Activated CD8-positive, alpha-beta memory T cell treated with anti-CD3 and anti-CD28 coated beads, Interleukin-2, amount 50 U/mL, for 1 hour (primary cell): ENCODE data around the gene TYMS.

ENCODE experiments used
- DNase-seq: peaks from one replicate; pipeline ENCODE4 v3.0.0-alpha.2; 2020; ENCODE audit errors: extremely low read depth

Gene TYMS

GRCh38 chr18:647304-647703, 10.1 kb upstream of the TYMS start:
- no peak for DNase-seq

DNA sequence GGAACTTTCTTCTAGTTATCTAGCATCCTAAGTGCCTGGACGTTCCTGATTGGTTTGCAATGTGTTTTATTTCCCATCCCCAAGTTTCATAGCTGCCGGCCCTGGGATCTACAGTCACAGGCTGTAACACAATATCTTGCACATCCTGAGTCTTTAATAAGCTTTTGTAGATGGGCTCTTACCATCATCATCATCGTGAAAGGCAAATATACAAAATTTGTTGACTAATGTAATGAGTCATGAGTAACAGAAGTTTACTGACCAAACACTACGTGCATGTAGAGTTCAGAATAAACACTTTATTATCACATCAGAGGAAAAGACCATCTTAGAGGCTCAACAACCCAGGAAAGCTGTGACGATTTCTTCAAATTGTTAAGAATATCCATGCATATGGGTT, 8.1 kb upstream of the TYMS start:
- DNase-seq: no peak

DNA sequence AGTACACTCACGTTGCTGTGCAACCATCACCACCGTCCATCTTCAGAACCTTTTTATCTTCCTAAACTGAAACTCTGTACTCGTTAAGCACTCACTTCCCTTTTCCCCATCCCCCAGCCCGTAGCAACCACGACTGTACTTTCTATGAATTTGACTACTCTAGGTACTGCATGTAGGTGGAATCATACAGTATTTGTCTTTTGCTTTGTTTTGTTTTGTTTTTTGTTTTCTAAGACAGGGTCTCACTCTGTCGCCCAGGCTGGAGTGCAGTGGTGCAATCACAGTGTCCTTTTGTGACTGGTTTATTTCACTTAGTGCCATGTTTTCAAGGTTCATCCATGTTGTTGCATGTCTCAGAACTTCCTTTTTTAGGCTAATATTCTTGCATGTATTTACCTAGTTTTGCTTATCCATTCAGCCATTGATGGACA, 7.0 kb upstream of the TYMS start:
- DNase-seq: no peak

DNA sequence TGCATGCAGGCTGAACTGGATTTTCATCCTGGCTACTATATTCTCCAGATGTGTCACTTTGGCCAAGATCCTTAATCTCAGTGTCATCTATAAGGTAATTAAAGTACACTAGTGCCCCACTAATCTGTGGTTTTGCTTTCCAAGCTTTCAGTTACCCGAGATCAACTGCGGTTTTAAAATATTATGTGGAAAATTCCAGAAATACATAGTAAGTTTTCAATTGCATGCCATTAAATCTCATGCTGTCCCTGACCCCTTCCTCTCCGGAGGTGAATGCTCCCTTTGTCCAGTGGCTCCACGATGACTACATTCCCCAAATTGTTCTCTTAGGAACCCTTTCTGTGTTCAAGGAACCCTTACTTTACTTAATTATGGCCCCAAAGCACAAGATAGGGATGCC, 5.3 kb upstream of the TYMS start:
- DNase-seq: no peak

DNA sequence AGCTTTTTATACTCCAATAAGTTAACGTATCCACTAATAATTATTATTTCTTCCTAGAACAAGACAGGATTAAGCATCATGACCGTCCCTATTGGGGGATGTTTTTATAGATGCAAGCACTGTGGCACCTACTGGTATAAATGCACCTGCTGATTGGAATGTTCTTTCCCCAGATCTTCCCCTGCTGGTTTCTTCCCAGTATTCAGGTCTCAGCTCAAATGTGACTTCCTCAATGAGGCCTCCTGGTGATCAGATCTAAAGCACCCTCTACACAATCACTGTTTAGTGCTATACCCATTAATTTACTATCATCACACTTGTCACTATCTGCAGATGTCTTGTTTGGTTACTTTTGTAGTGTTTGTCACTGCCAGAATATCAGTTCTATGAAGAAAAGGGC, 3.9 kb upstream of the TYMS start:
- DNase-seq: no peak

DNA sequence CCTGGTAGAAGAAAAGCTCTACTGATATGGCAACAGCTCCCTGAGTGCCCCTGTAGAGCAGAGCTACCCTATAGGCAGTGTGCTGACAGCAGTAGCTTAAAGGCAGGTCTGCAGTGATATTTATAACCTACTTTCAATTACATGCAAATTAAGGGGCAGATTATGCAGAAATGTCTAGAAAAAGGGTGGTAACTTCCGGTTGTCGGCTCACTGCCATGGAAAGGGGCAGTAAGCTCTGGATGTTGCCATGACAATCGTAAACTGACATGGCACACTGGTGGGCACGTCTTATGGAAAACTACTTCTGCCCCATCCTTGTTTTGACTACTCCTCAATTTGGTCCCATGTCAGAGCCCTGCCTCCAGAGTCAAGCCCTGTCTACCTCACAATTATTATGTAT, 2.9 kb upstream of the TYMS start:
- no peak for DNase-seq

GRCh38 chr18:655445-655844, 2.0 kb upstream of the TYMS start:
- DNase-seq: no peak

DNA sequence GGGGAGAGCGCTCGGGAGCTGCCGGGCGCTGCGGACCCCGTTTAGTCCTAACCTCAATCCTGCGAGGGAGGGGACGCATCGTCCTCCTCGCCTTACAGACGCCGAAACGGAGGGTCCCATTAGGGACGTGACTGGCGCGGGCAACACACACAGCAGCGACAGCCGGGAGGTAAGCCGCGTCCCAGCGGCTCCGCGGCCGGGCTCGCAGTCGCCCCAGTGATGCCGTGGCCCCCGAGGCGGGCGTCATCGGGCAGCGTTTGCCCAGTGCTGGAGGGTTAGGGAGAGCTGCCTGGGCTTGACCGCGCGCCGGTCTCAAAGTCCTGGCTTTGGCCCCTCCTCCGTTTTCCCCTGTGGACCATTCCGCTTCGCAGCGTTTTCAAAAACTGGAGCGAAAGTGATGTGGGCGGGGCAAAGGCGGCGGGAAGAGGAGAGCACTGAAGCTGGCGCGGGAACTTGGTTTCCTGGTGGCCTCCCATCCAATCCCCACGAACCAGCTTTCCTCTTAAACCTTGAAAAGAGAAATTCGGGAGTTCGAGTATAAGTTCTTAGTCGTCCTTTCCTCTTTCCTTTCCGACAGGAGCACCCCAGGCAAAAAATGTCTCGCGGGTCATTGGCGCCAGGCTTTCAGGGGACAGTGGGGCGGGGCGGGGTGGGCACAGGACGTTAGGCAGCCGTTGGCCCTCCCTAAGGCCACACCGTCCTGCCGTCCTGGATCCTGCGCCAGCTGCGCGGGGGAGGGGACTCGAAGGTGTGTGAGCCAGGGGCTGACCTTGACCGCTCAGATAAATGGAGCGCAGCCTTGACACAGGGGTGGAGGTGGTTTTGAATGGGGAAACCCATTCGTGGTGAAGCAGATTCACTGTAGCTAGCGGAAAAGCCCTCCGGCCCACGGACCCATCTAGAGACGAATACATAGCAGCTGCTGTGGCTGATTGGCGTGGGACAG, 821 bp downstream of the TYMS start:
- no peak for DNase-seq

DNA sequence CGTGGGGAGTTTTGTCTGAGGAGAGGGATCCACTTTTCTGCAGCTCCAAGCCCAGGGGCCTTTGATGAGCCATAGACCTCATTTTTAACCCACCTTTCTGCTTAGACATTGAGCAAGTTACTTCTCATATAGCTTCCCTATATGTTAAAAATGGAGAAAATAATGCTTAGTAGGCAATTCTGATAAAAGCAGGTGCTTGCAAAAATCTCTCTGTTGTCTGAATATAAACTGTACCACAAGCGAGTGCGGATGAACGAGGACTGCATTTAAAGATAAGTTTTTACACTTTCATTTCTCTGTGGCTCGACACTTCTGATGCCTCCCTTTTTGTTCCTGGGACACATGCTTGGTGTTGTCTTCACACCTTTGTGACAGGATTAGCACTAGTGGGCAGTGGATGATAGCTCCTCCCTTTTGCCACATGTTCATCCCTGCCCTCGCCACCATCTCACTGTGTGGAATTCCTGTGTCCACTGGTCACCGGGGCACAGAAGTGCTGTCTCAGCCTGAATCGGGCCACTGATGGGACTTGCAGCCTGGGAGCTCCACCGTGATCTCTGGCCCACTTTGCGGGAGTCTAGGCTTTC, 1.6 kb downstream of the TYMS start:
- DNase-seq: no peak

DNA sequence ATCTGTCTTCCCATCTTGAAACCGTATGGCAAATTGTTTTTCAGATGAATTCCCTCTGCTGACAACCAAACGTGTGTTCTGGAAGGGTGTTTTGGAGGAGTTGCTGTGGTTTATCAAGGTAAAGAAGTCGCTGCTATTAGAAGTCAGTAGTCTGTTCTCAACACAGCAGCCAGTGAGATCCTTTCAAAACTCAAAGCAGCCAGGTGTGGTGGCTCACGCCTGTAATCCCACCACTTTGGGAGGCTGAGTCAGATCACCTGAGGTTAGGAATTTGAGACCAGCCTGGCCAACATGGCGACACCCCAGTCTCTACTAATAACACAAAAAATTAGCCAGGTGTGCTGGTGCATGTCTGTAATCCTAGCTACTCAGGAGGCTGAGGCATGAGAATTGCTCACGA, 2.1 kb downstream of the TYMS start:
- DNase-seq: no peak

DNA sequence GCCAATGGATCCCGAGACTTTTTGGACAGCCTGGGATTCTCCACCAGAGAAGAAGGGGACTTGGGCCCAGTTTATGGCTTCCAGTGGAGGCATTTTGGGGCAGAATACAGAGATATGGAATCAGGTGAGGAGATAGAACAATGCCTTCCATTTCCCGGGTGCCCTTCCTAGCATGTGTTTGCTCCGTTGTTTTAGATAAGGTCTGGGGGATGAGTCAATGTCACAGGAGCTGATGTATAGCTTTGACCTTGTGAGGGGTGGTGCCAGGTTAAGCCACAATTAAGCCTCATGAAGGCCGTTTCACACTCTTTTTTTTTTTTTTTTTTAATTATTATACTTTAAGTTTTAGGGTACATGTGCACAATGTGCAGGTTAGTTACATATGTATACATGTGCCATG, 4.7 kb downstream of the TYMS start:
- DNase-seq: no peak

GRCh38 chr18:666177-666576, 8.7 kb downstream of the TYMS start:
- DNase-seq: no peak

DNA sequence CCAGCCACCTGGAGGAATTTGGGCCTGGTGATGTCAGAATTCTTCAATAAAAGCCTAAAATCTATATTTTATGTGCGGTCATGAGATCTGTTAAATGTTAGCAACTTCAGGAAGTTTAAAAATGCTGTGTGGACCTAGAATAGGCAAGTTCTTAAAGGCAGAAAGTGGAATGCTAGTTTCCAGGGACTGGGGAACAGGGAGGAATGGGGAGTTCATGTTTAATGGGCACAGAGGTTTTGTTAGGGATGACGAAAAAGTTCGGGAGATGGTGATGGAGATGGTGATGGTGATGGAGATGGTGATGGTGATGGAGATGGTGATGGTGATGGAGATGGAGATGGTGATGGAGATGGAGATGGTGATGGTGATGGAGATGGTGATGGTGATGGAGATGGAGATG, 9.2 kb downstream of the TYMS start:
- no peak for DNase-seq

DNA sequence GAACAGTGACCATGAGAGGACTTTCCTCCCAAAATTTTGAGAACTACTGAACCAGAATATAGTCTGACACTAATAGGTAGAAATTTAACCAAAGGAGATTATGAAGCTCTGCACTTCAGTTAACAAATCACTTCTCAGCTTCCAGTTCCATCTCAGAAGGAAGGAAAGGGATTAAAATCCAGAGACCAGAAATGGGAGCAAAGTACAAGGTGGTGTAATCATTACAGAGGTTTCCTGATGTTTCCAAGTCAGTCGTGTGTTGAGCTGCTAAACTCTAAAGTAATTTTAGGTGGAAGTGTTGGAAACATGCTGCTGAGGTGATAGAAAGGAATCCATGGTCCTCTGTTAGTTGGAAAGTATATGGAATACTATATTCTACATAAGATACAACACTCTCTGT, 10.8 kb downstream of the TYMS start:
- no peak for DNase-seq

- no peak for DNase-seq
Measured at GRCh38 chr18:669077-669476, 11.6 kb downstream of the TYMS start.

DNA sequence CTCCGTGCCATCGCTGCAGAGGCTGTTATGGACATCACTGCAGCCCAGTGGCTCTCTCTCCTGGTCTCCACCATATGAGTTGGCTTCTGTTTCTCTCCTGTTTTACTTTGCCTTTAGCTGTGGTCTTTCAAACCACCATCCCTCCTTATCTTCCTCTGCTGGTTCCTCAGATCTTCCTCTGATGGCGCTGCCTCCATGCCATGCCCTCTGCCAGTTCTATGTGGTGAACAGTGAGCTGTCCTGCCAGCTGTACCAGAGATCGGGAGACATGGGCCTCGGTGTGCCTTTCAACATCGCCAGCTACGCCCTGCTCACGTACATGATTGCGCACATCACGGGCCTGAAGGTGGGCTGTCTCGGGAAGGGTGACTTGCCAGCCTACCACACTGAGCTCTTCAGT, 13.1 kb downstream of the TYMS start:
- no peak for DNase-seq

- no peak for DNase-seq
Measured at GRCh38 chr18:671405-671804, 14.0 kb downstream of the TYMS start.

- DNase-seq: no peak
Measured at GRCh38 chr18:673317-673716, 15.9 kb downstream of the TYMS start.

- no peak for DNase-seq
Measured at GRCh38 chr18:673769-674168, 16.3 kb downstream of the TYMS start.

DNA sequence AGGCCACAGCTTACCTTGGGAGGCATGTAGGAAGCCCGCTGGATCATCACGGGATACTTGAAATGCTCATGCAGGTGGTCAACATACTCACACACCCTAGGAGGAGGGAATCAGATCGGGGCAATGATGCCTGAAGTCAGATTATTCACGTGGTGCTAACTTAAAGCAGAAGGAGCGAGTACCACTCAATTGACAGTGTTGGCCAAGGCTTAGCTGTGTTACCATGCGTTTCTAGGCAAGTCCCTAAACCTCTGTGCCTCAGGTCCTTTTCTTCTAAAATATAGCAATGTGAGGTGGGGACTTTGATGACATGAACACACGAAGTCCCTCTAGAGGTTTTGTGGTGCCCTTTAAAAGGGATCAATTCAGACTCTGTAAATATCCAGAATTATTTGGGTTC, 17.9 kb downstream of the TYMS start:
- no peak for DNase-seq

DNA sequence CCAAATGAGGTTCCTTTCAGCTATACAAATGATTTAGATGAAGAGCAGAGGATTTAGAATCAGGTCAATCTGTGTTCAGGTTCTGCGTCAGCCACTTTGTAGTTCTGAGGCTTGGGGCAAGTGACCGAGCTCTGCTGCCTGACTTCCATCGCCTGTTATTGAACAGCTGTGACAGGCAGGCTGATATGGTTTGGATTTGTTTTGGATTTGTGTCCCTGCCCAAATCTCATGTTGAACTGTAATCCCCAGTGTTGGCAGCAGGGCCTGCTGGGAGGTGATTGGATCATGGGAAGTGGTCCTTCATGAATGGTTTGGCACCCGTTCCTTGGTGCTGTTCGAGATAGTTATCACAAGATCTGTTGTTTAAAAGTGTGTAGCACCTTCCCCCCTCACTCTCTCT, 18.6 kb downstream of the TYMS start:
- no peak for DNase-seq

GRCh38 chr18:676736-677135, 19.3 kb downstream of the TYMS start:
- no peak for DNase-seq

GRCh38 chr18:677145-677544, 19.7 kb downstream of the TYMS start:
- no peak for DNase-seq
